DND-41 (cell line): Measurements from ENCODE around the gene CLDN9.

Experiments used
- ATAC-seq: fragments of 200-7000 bp; cut with Tn5 transposase; 3 replicates; pipeline ENCODE4 v1.9.1; 2021; ENCODE audit warnings: low read depth; ENCODE audit not compliant: insufficient read depth
- DNase-seq: peaks from one replicate; pipeline ENCODE4 v3.0.0-alpha.2; 2020
- H2AFZ ChIP-seq: 2 replicates; pipeline ENCODE4 v1.6.0; 2012; ENCODE audit warnings: low read depth, low read length
- H3K27ac ChIP-seq: 2 replicates; pipeline ENCODE4 v1.5.1; 2012; ENCODE audit warnings: low read length, inconsistent platforms
- H3K27me3 ChIP-seq: fragments of 200-600 bp; sonication (generic); 2 replicates; pipeline ENCODE4 v1.6.0; 2012; ENCODE audit warnings: low read length, mild to moderate bottlenecking, inconsistent platforms; ENCODE audit not compliant: insufficient read depth, poor library complexity
- H3K36me3 ChIP-seq: 2 replicates; pipeline ENCODE4 v1.5.1; 2012; ENCODE audit warnings: low read length, inconsistent platforms; ENCODE audit not compliant: insufficient read depth
- H3K4me1 ChIP-seq: 2 replicates; pipeline ENCODE4 v1.5.1; 2012; ENCODE audit warnings: mild to moderate bottlenecking, low read length; ENCODE audit not compliant: insufficient read depth
- H3K4me2 ChIP-seq: 2 replicates; pipeline ENCODE4 v1.6.0; 2012; ENCODE audit warnings: mild to moderate bottlenecking, moderate library complexity, low read length, inconsistent platforms; ENCODE audit not compliant: insufficient read depth
- H3K4me3 ChIP-seq, 2 experiments: fragments of 200-600 bp in 1 of 2; shearing (Covaris generic) in 1 of 2; 2 replicates each; pipeline ENCODE4 v1.5.1; 2012 to 2016; ENCODE audit warnings: inconsistent platforms in 2 of 2, low read length in 2 of 2, mild to moderate bottlenecking in 2 of 2, low read depth in 1 of 2, moderate library complexity in 1 of 2
- H3K79me2 ChIP-seq: 2 replicates; pipeline ENCODE4 v1.6.0; 2012; ENCODE audit warnings: low read length, inconsistent platforms; ENCODE audit not compliant: insufficient read depth
- H3K9ac ChIP-seq: 2 replicates; pipeline ENCODE4 v1.6.0; 2012; ENCODE audit warnings: low read depth, mild to moderate bottlenecking, inconsistent platforms, low read length, moderate library complexity
- H3K9me3 ChIP-seq: 2 replicates; pipeline ENCODE4 v1.5.1; 2012; ENCODE audit warnings: low read length, moderate library complexity, mild to moderate bottlenecking, inconsistent platforms; ENCODE audit not compliant: insufficient read depth, severe bottlenecking
- H4K20me1 ChIP-seq: 2 replicates; pipeline ENCODE4 v1.6.0; 2012; ENCODE audit warnings: low read length; ENCODE audit not compliant: insufficient read depth
- CTCF ChIP-seq: IDR thresholded peaks from 2 replicates; pipeline ENCODE4 v1.5.1; 2012; ENCODE audit warnings: borderline replicate concordance, low read length, moderate library complexity, mild to moderate bottlenecking; ENCODE audit not compliant: poor library complexity, severe bottlenecking; ENCODE audit errors: extremely low read depth
- EZH2 ChIP-seq: IDR thresholded peaks from 3 replicates; pipeline ENCODE4 v1.6.1; 2012; ENCODE audit warnings: borderline replicate concordance, low read depth, mild to moderate bottlenecking, moderate library complexity, low read length, inconsistent platforms; ENCODE audit not compliant: severe bottlenecking

Gene CLDN9

GRCh38 chr16:3029491-3030221, 16.9 kb downstream of the CLDN9 start:
- H3K4me3 ChIP-seq: no peak overlapping the region
- peaks cover 14% of the 10 kb centered on the region for H3K4me1 ChIP-seq
- H2AFZ ChIP-seq: no peak overlapping the region
- no peak for DNase-seq
- no peak overlapping the region for H3K27ac ChIP-seq
- H3K9me3 ChIP-seq: no peaks in the 10 kb centered on the region
- no peak for ATAC-seq
- peaks cover 22% of the 10 kb centered on the region for H3K36me3 ChIP-seq
- H3K9ac ChIP-seq: no peak overlapping the region
- H3K79me2 ChIP-seq: peaks cover 8% of the 10 kb centered on the region
- no peak overlapping the region for H3K4me2 ChIP-seq
- peaks cover 22% of the 10 kb centered on the region for H4K20me1 ChIP-seq
- H3K27me3 ChIP-seq: no peaks in the 10 kb centered on the region
- TF ChIP-seq EZH2 (no peak), CTCF (no peak)

GRCh38 chr16:3030222-3031212, 17.8 kb downstream of the CLDN9 start:
- Histone ChIP-seq H3K9me3 (no peaks in the 10 kb centered on the region), H2AFZ (no peak overlapping the region), H3K9ac (no peak overlapping the region), H3K4me1 (peaks cover 5% of the 10 kb centered on the region; the same call in 1 of the 2 replicates), H3K4me3 (no peak overlapping the region), H3K4me2 (no peak overlapping the region), H3K27ac (no peak overlapping the region), H3K79me2 (no peaks in the 10 kb centered on the region; the same call in 1 of the 2 replicates), H4K20me1 (peaks cover 18% of the 10 kb centered on the region), H3K36me3 (peaks cover 19% of the 10 kb centered on the region), H3K27me3 (peaks cover 2% of the 10 kb centered on the region)
- no peak for ATAC-seq
- TF ChIP-seq CTCF (no peak), EZH2 (no peak)
- no peak for DNase-seq

- H3K9me3 ChIP-seq: no peaks in the 10 kb centered on the region
- H3K27ac ChIP-seq: no peak overlapping the region
- no peaks in the 10 kb centered on the region; the same call in 1 of the 2 replicates for H3K36me3 ChIP-seq
- H4K20me1 ChIP-seq: peaks cover 6% of the 10 kb centered on the region
- ATAC-seq: no peak
- H3K27me3 ChIP-seq: peaks cover 11% of the 10 kb centered on the region
- no peak overlapping the region for H3K4me3 ChIP-seq
- 0 out of 2 replicates have a peak, but pooled peaks cover 2% of the 10 kb centered on the region for H3K4me1 ChIP-seq
- H3K9ac ChIP-seq: no peak overlapping the region
- no peaks in the 10 kb centered on the region for H3K79me2 ChIP-seq
- no peak for TF ChIP-seq CTCF
- no peak for DNase-seq
- no peak overlapping the region for H2AFZ ChIP-seq
- H3K4me2 ChIP-seq: no peak overlapping the region
These were observed 19.9 kb downstream of the CLDN9 start for GRCh38 chr16:3032624-3033023.
